H1 (cell line): ENCODE measurements around the gene TLE4. TPM values are rescaled to one million over a fixed set of nuclear protein-coding genes. Genes with fewer than 3 reads are reported as not detected.

Experiments
- CTCF ChIA-PET: fragments of 300-600 bp; sonication (Branson Sonifier 250); formaldehyde crosslinking; loops from one replicate; lab custom pipeline; 2021; ENCODE audit not compliant: partially characterized antibody; lab: Charles Lee
- POLR2A ChIA-PET: fragments of 300-600 bp; sonication (Branson Sonifier 250); formaldehyde crosslinking; loops from one replicate; lab custom pipeline; 2021; ENCODE audit warnings: inconsistent platforms; ENCODE audit not compliant: partially characterized antibody; lab: Charles Lee
- DNase-seq, 2 experiments: peaks; one replicate each; pipeline versions ENCODE4 v3.0.0 to v3.0.0-alpha.2; 2010 to 2022; ENCODE audit warnings: low spot score in 2 of 2, low read depth in 1 of 2, mixed read lengths in 1 of 2
- FAIRE-seq: peaks from 2 replicates; lab custom pipeline; 2011; peaks lifted over from hg19 to GRCh38; lab: Jason Lieb, UNC
- H2AFZ ChIP-seq: 2 replicates; pipeline ENCODE4 v1.8.1; 2012; ENCODE audit warnings: low read length, inconsistent platforms
- H2AK5ac ChIP-seq: 2 replicates; pipeline ENCODE4 v1.6.1; 2013; ENCODE audit warnings: low read depth, low read length
- H2BK120ac ChIP-seq: replicated peaks from 2 replicates; pipeline ENCODE3; 2013; ENCODE audit warnings: low read depth, low read length, inconsistent platforms
- H2BK12ac ChIP-seq: 2 replicates; pipeline ENCODE4 v1.6.1; 2013; ENCODE audit warnings: low read depth, low read length
- H2BK15ac ChIP-seq: 2 replicates; pipeline ENCODE4 v1.6.1; 2013; ENCODE audit warnings: low read length
- H2BK20ac ChIP-seq: 2 replicates; pipeline ENCODE4 v1.6.1; 2013; ENCODE audit warnings: low read length
- H2BK5ac ChIP-seq: 2 replicates; pipeline ENCODE4 v1.6.1; 2013; ENCODE audit warnings: low read depth, low read length
- H3K14ac ChIP-seq: 2 replicates; pipeline ENCODE4 v1.6.1; 2013; ENCODE audit warnings: inconsistent platforms; ENCODE audit not compliant: insufficient read length
- H3K18ac ChIP-seq: 2 replicates; pipeline ENCODE4 v1.6.1; 2013; ENCODE audit warnings: low read length; ENCODE audit errors: extremely low read depth
- H3K23ac ChIP-seq: 2 replicates; pipeline ENCODE4 v1.6.1; 2013; ENCODE audit warnings: inconsistent platforms; ENCODE audit not compliant: insufficient read length
- H3K23me2 ChIP-seq: 2 replicates; pipeline ENCODE4 v1.6.1; 2013; ENCODE audit warnings: low read depth, low read length
- H3K27ac ChIP-seq: 2 replicates; pipeline ENCODE4 v1.6.1; 2011; ENCODE audit warnings: low read depth, low read length, inconsistent platforms
- H3K27me3 ChIP-seq, 4 experiments: replicated peaks in 1 of 4; 1 replicate in 1 of 4; 2 replicates in 3 of 4; pipeline versions ENCODE4 v1.6.1 to v1.8.1; 2011 to 2013; ENCODE audit warnings: low read length in 3 of 4, mild to moderate bottlenecking in 3 of 4, inconsistent platforms in 2 of 4, mixed read lengths in 2 of 4, moderate library complexity in 1 of 4; ENCODE audit not compliant: control insufficient read depth in 3 of 4, insufficient read depth in 3 of 4; ENCODE audit errors: extremely low read depth in 1 of 4
- H3K36me3 ChIP-seq, 4 experiments: 2 replicates each; pipeline versions ENCODE4 v1.6.1 to v1.8.1; 2011 to 2013; ENCODE audit warnings: mild to moderate bottlenecking in 4 of 4, low read length in 3 of 4, moderate library complexity in 2 of 4, control low read depth in 1 of 4, inconsistent platforms in 1 of 4; ENCODE audit not compliant: insufficient read depth in 4 of 4, control insufficient read depth in 2 of 4
- H3K4ac ChIP-seq: replicated peaks from 2 replicates; pipeline ENCODE3; 2013; ENCODE audit warnings: low read length, low read depth, mixed read lengths, inconsistent platforms; ENCODE audit not compliant: insufficient read length
- H3K4me1 ChIP-seq, 4 experiments: replicated peaks in 1 of 4; 1 replicate in 1 of 4; 2 replicates in 3 of 4; pipeline versions ENCODE4 v1.6.1 to v1.8.1; 2011 to 2013; ENCODE audit warnings: low read length in 3 of 4, inconsistent platforms in 2 of 4, mixed read lengths in 1 of 4; ENCODE audit not compliant: insufficient read depth in 4 of 4, control insufficient read depth in 3 of 4
- H3K4me2 ChIP-seq, 2 experiments: 2 replicates each; pipeline versions ENCODE4 v1.6.1 to v1.8.1; 2011 to 2013; ENCODE audit warnings: low read depth in 2 of 2, low read length in 2 of 2, control low read depth in 1 of 2, inconsistent platforms in 1 of 2, mild to moderate bottlenecking in 1 of 2; ENCODE audit not compliant: insufficient read depth in 1 of 2
- H3K4me3 ChIP-seq, 4 experiments: fragments of 200-600, 300-600 bp in 1 of 4; sonication (generic), shearing (Covaris generic), sonication (Bioruptor Twin) in 1 of 4; 2 replicates each; pipeline versions ENCODE4 v1.5.1 to v1.8.1; 2011 to 2016; ENCODE audit warnings: low read length in 4 of 4, low read depth in 3 of 4, control low read depth in 2 of 4, inconsistent platforms in 2 of 4, mild to moderate bottlenecking in 2 of 4, mixed read lengths in 1 of 4, moderate library complexity in 1 of 4; ENCODE audit not compliant: insufficient read depth in 2 of 4; ENCODE audit errors: extremely low read depth in 1 of 4
- H3K56ac ChIP-seq: replicated peaks from 2 replicates; pipeline ENCODE3; 2013; ENCODE audit warnings: low read depth, mild to moderate bottlenecking, mixed read lengths, low read length, inconsistent platforms; ENCODE audit not compliant: insufficient read length
- H3K79me1 ChIP-seq: 2 replicates; pipeline ENCODE4 v1.6.1; 2013; ENCODE audit warnings: low read depth, low read length, control low read depth
- H3K79me2 ChIP-seq, 2 experiments: 2 replicates each; pipeline versions ENCODE4 v1.6.1 to v1.8.1; 2012 to 2013; ENCODE audit warnings: low read length in 2 of 2, mild to moderate bottlenecking in 2 of 2, inconsistent platforms in 1 of 2; ENCODE audit not compliant: insufficient read depth in 2 of 2, control insufficient read depth in 1 of 2
- H3K9ac ChIP-seq, 4 experiments: replicated peaks in 1 of 4; 1 replicate in 1 of 4; 2 replicates in 3 of 4; pipeline versions ENCODE4 v1.6.1 to v1.8.1; 2011 to 2013; ENCODE audit warnings: low read depth in 3 of 4, low read length in 3 of 4, control low read depth in 2 of 4, mild to moderate bottlenecking in 2 of 4, moderate library complexity in 2 of 4, inconsistent platforms in 1 of 4; ENCODE audit errors: extremely low read depth in 1 of 4
- H3K9me3 ChIP-seq, 2 experiments: 2 replicates each; pipeline versions ENCODE4 v1.6.1 to v1.8.1; 2012 to 2013; ENCODE audit warnings: mild to moderate bottlenecking in 2 of 2, moderate library complexity in 2 of 2, control low read depth in 1 of 2, inconsistent platforms in 1 of 2, low read depth in 1 of 2, low read length in 1 of 2, mixed read lengths in 1 of 2; ENCODE audit not compliant: insufficient read depth in 2 of 2
- H4K20me1 ChIP-seq, 2 experiments: replicated peaks in 1 of 2; 2 replicates each; pipeline versions ENCODE3 to v1.8.1; 2011 to 2013; ENCODE audit warnings: inconsistent platforms in 2 of 2, low read length in 2 of 2, mild to moderate bottlenecking in 1 of 2; ENCODE audit not compliant: insufficient read depth in 2 of 2, control insufficient read depth in 1 of 2
- H4K5ac ChIP-seq: 2 replicates; pipeline ENCODE4 v1.6.1; 2013; ENCODE audit warnings: low read length, low read depth, mixed read lengths, inconsistent platforms; ENCODE audit not compliant: insufficient read length
- H4K8ac ChIP-seq: 2 replicates; pipeline ENCODE4 v1.8.0; 2013; ENCODE audit warnings: mild to moderate bottlenecking, moderate library complexity, low read length, inconsistent platforms; ENCODE audit not compliant: insufficient read depth; ENCODE audit errors: extremely low read depth
- H4K91ac ChIP-seq: replicated peaks from 2 replicates; pipeline ENCODE3; 2013; ENCODE audit warnings: low read length, mixed read lengths, inconsistent platforms; ENCODE audit not compliant: insufficient read length
- EZH2 ChIP-seq: fragments of 200-600 bp; sonication (generic); IDR thresholded peaks from 2 replicates; pipeline ENCODE4 v1.7.1; 2012; ENCODE audit warnings: low read depth, mild to moderate bottlenecking, moderate library complexity, low read length, inconsistent platforms; ENCODE audit not compliant: severe bottlenecking
- SIX5 ChIP-seq: IDR thresholded peaks from 2 replicates; pipeline ENCODE4 v1.6.1; 2011; ENCODE audit warnings: mild to moderate bottlenecking, low read depth, low read length
- WGBS, 2 experiments: shearing (Covaris generic) in 1 of 2; methylation state at CpG; one replicate each; pipeline versions ENCODE4 v1.1.6 to v1.1.7; 2013 to 2015; ENCODE audit warnings: low lambda C conversion rate in 2 of 2, mixed read lengths in 2 of 2, inconsistent platforms in 1 of 2, low coverage in 1 of 2, missing lambda C conversion rate in 1 of 2; ENCODE audit not compliant: insufficient replicate concordance in 2 of 2, insufficient coverage in 1 of 2, insufficient read length in 1 of 2; ENCODE audit errors: extremely low coverage in 1 of 2, missing lambda C conversion rate in 1 of 2; 5-methylcytosine and 5-hydroxymethylcytosine counted together
- polyA plus RNA-seq, 7 experiments: library from polyadenylated mRNA; depleted of rRNA in 3 of 7; stranded (reverse) in 5 of 7; unstranded in 2 of 7; fragments of >200 nt in 5 of 7; fragments of 200-250 nt in 2 of 7; gene quantifications; 1 replicate in 5 of 7; 2 replicates in 1 of 7; 4 replicates in 1 of 7; pipeline versions ENCODE4 v1.2.1 to v1.2.3, GENCODE V29; 2011 to 2013; ENCODE audit warnings: missing spikeins in 2 of 7, mixed read lengths in 2 of 7
- total RNA-seq: library from RNA; stranded (reverse); fragmentation: NEBNext Ultra II Directional; extraction: Animal tissue kit (Norgen Biotek cat#: 25700); gene quantifications from 2 replicates; pipeline ENCODE4 v1.2.1, GENCODE V29; 2021

Gene TLE4
- total and polyA plus RNA-seq, 2 of the 8 experiments (the other 6 are each of a cell fraction or from before 2014, with no cell fraction given): 32.4 to 36.9 TPM

- Histone ChIP-seq H3K27me3 (no peaks in the 10 kb centered on the region), H2BK15ac (no peak overlapping the region), H3K4me1 (peaks cover 0 to 5% (median 0%) of the 10 kb centered on the region in 4 experiments; a peak in 2 of 7 replicates), H2AFZ (no peak overlapping the region), H4K8ac (no peak overlapping the region), H3K79me2 (no peaks in the 10 kb centered on the region), H4K5ac (no peak overlapping the region), H2BK20ac (no peak overlapping the region), H4K91ac (no peak overlapping the region), H3K9me3 (no peaks in the 10 kb centered on the region), H3K56ac (no peak overlapping the region), H4K20me1 (no peaks in the 10 kb centered on the region), H3K36me3 (no peaks in the 10 kb centered on the region), H3K4me2 (no peak overlapping the region), H3K27ac (no peak overlapping the region), H3K18ac (no peak overlapping the region), H3K23me2 (no peaks in the 10 kb centered on the region), H3K14ac (no peak overlapping the region), H2BK120ac (no peak overlapping the region), H2BK5ac (no peak overlapping the region), H2BK12ac (no peak overlapping the region), H2AK5ac (no peak overlapping the region), H3K23ac (no peak overlapping the region), H3K79me1 (no peaks in the 10 kb centered on the region), H3K4ac (no peak overlapping the region), H3K9ac (no peak overlapping the region), H3K4me3 (no peak overlapping the region)
- 89% methylated on average over 4 of the region's 4 CpGs; no CpG with 5 or more reads in 1 of the 2 experiments for WGBS, 2 experiments
- ChIA-PET CTCF (no interaction called here), POLR2A (no interaction called here)
- FAIRE-seq: no peak
- no peak for DNase-seq
- TF ChIP-seq SIX5: no peak
- no peak for TF ChIP-seq EZH2
Observed at GRCh38 chr9:79745752-79746336, 174.1 kb downstream of the TLE4 start.
